SU-DHL-6 (cell line): ENCODE data around the gene SLC25A25.

ENCODE experiments used
- H2AFZ ChIP-seq: fragments of 200-600 bp; sonication (generic); 2 replicates; pipeline ENCODE4 v1.6.1; 2014; ENCODE audit warnings: low read depth, mild to moderate bottlenecking, moderate library complexity, mixed read lengths, antibody characterized with exemption, low read length; ENCODE audit not compliant: severe bottlenecking
- H3F3A ChIP-seq: fragments of 200-600 bp; shearing (Covaris generic); 2 replicates; pipeline ENCODE4 v1.6.0; 2016; ENCODE audit warnings: antibody characterized with exemption, mild to moderate bottlenecking; ENCODE audit not compliant: insufficient read depth
- H3K27ac ChIP-seq: fragments of 200-600 bp; sonication (generic); 2 replicates; pipeline ENCODE4 v1.5.1; 2016; ENCODE audit warnings: low read depth, mild to moderate bottlenecking, low read length, moderate library complexity, mixed read lengths
- H3K27me3 ChIP-seq: fragments of 200-600 bp; sonication (generic), shearing (Covaris generic); 2 replicates; pipeline ENCODE4 v1.6.0; 2014; ENCODE audit warnings: mild to moderate bottlenecking, low read length
- H3K36me3 ChIP-seq: fragments of 200-600 bp; sonication (generic); 2 replicates; pipeline ENCODE4 v1.6.1; 2014; ENCODE audit warnings: mild to moderate bottlenecking, low read length, mixed read lengths
- H3K4me2 ChIP-seq: fragments of 300-600, 200-600 bp; shearing (Covaris generic), sonication (generic); 2 replicates; pipeline ENCODE4 v1.6.0; 2014; ENCODE audit warnings: low read length, low read depth, mild to moderate bottlenecking; ENCODE audit not compliant: poor library complexity, severe bottlenecking
- H3K4me3 ChIP-seq: fragments of 200-600 bp; sonication (generic); 2 replicates; pipeline ENCODE4 v1.5.1; 2014; ENCODE audit warnings: antibody characterized with exemption, low read length, mild to moderate bottlenecking, mixed read lengths; ENCODE audit not compliant: insufficient read depth, poor library complexity, severe bottlenecking
- H3K79me2 ChIP-seq: fragments of 200-600 bp; sonication (generic); 2 replicates; pipeline ENCODE4 v1.6.1; 2014; ENCODE audit warnings: mild to moderate bottlenecking, low read length, moderate library complexity; ENCODE audit not compliant: insufficient read depth
- H3K9ac ChIP-seq: fragments of 200-600 bp; sonication (generic); 2 replicates; pipeline ENCODE4 v1.7.0; 2014; ENCODE audit warnings: mild to moderate bottlenecking, low read length
- H3K9me2 ChIP-seq: fragments of 200-600 bp; sonication (generic); replicated peaks from 2 replicates; pipeline ENCODE4 v1.6.1; 2014; ENCODE audit warnings: low read length; ENCODE audit not compliant: insufficient read depth
- H3K9me3 ChIP-seq: fragments of 200-600 bp; sonication (generic); 2 replicates; pipeline ENCODE4 v1.6.1; 2014; ENCODE audit warnings: low read length, mixed read lengths; ENCODE audit not compliant: insufficient read depth
- H4K20me1 ChIP-seq: fragments of 200-600 bp; sonication (generic); 2 replicates; pipeline ENCODE4 v1.6.1; 2014; ENCODE audit warnings: low read depth, mild to moderate bottlenecking, antibody characterized with exemption, low read length, moderate library complexity, mixed read lengths
- CTCF ChIP-seq: fragments of 200-600 bp; sonication (generic); IDR thresholded peaks from one replicate; pipeline ENCODE4 v1.5.1; 2017; ENCODE audit warnings: antibody characterized with exemption, mild to moderate bottlenecking, low read length, moderate library complexity; ENCODE audit not compliant: insufficient read depth, poor library complexity, severe bottlenecking
- EZH2phosphoT487 ChIP-seq: fragments of 200-600 bp; sonication (generic), shearing (Covaris generic); conservative IDR thresholded peaks from 2 replicates; pipeline ENCODE4 v1.6.1; 2018; ENCODE audit warnings: mild to moderate bottlenecking, antibody characterized with exemption, low read length, moderate library complexity, mixed read lengths

SLC25A25 gene

GRCh38 chr9:128093011-128093410 is 25.0 kb downstream of the SLC25A25 start:
- H3K4me3 ChIP-seq = no peak overlapping the region
- H3K9me3 ChIP-seq = no peaks in the 10 kb centered on the region
- no peaks in the 10 kb centered on the region for H3K27me3 ChIP-seq
- H3K4me2 ChIP-seq = no peak overlapping the region
- no peaks in the 10 kb centered on the region for H4K20me1 ChIP-seq
- H3K79me2 ChIP-seq = peaks cover 90% of the 10 kb centered on the region
- no peaks in the 10 kb centered on the region for H3K9me2 ChIP-seq
- no peak overlapping the region for H3K9ac ChIP-seq
- no peaks in the 10 kb centered on the region for H3K36me3 ChIP-seq
- 0 out of 2 replicates have a peak, but pooled peaks cover 4% of the 10 kb centered on the region for H3F3A ChIP-seq
- H2AFZ ChIP-seq = no peak overlapping the region
- H3K27ac ChIP-seq = no peak overlapping the region
- no peak for TF ChIP-seq EZH2phosphoT487
- no peak for TF ChIP-seq CTCF

GRCh38 chr9:128094166-128094949 is 26.3 kb downstream of the SLC25A25 start:
- Histone ChIP-seq H3K9me3 (no peaks in the 10 kb centered on the region), H3K9ac (no peak overlapping the region), H3F3A (no peaks in the 10 kb centered on the region), H3K27me3 (no peaks in the 10 kb centered on the region), H3K79me2 (peaks cover 89% of the 10 kb centered on the region), H4K20me1 (no peaks in the 10 kb centered on the region), H3K4me3 (no peak overlapping the region), H3K36me3 (no peaks in the 10 kb centered on the region), H3K27ac (no peak overlapping the region), H3K9me2 (no peaks in the 10 kb centered on the region), H2AFZ (no peak overlapping the region), H3K4me2 (no peak overlapping the region)
- TF ChIP-seq CTCF = no peak
- TF ChIP-seq EZH2phosphoT487 = no peak

GRCh38 chr9:128094950-128095544 is 27.0 kb downstream of the SLC25A25 start:
- Histone ChIP-seq H4K20me1 (no peaks in the 10 kb centered on the region), H3K4me3 (no peak overlapping the region), H3K9me2 (no peaks in the 10 kb centered on the region), H2AFZ (no peak overlapping the region), H3K79me2 (peaks cover 89% of the 10 kb centered on the region), H3K27ac (no peak overlapping the region), H3K27me3 (no peaks in the 10 kb centered on the region), H3K4me2 (no peak overlapping the region), H3F3A (no peaks in the 10 kb centered on the region), H3K36me3 (no peaks in the 10 kb centered on the region), H3K9me3 (no peaks in the 10 kb centered on the region), H3K9ac (no peak overlapping the region)
- TF ChIP-seq EZH2phosphoT487 (no peak), CTCF (no peak)
